GM18502 (cell line): Measurements from ENCODE around the gene EXOC3L1.

ENCODE experiments used
- ATAC-seq: cut with Tn5 transposase; IDR thresholded peaks from one replicate; pipeline ENCODE4 v1.9.1; 2021; ENCODE audit warnings: mild to moderate bottlenecking; ENCODE audit not compliant: unreplicated experiment, poor library complexity

Gene EXOC3L1

DNA sequence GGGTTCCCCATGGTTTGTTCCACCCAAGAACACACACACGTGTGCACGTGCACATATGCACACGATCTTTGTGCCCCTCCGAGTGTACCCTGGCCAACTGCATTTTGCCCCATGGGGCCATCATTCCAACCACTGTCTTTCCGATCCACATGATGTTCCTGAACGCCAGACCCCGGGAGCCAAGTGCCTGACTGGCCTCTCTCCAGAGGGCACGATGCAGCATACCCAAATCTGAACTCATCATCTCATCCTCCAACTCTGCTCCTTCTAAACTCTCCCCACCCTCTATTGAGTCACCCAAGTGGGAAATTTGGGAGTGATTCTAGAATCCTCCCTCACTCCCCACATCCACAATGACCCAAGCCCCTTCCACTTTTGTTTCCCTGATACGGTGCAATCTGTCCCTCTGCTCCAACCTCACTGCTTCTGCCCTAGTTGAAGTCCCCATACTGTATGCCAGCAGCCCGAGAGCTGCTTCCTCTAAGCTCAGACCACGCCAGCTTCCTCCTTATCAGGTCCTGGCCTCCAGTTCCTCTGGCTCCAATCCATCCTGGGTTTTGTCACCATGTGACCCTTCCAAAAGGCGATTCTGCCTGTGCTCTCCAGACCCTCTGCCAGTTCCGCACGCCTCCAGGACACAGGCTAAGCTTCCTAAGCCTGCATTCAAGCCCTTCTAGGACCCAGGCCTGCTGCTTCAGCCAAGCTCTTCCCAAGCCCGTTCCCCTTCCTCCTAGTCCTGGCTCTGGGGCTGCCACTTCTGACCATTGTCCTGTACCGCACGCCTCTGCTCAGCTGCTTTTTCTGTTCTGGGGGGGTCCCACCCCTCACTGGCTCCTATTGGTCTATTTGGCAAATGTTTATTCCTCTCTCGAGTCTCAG is 26.9 kb upstream of the EXOC3L1 start:
- ATAC-seq, result no peak

DNA sequence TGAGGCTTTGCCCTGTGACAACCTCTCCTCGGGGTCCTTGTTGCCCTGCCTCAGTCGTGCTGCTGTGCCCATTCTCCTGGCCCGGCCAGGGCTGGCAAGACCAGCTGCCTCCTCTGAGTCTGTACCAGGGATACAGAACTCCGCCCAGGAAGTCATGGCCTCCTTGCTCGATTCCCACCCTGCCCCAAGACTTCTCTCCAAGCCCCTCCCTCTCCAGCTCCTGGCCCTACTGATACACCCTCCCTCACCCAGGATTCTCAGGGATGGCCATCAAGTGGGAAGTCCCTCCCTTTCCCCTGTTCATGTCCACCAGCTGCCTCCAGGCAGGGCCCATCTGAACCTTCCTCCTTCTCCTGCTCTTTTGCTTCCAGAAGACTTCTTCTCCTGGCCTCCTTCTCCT is 25.8 kb upstream of the EXOC3L1 start:
- no peak for ATAC-seq

DNA sequence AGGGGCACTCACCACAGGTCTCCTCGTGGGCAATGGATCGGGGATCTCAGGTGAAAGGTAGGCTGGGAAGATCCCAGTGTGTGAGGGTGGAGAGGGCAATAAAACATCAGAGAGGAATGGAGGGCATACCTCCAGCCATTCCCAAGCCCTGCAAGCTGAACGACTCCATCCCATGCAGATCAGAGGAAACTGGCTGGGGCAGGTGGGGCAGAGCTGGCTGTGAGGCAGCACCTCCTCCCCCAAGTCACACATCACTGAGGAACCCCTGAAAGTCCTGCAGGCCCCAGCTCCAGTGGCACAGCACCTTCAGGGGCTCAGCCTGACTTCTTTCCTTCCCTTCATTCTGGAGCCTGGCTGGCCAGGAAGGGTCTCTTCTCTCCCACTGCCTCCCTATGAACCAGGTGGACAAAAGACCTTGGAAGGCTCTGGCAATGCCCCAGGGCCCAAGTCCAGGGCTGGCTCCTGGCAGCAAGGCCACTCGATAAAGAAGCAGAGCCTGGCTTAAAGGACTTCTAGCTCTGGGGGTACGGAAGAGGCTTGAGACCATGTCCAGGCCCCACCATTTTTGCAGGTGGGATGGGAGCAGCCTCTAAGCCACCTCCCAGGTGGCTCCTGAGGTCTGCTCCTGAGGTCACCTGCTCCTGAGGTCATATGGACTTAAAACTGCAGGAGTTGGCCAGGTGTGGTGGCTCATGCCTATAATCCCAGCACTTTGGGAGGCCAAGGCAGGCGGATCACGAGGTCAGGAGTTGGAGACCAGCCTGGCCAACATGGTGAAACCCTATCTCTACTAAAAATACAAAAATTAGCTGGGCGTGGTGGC is 23.5 kb upstream of the EXOC3L1 start:
- no peak for ATAC-seq

DNA sequence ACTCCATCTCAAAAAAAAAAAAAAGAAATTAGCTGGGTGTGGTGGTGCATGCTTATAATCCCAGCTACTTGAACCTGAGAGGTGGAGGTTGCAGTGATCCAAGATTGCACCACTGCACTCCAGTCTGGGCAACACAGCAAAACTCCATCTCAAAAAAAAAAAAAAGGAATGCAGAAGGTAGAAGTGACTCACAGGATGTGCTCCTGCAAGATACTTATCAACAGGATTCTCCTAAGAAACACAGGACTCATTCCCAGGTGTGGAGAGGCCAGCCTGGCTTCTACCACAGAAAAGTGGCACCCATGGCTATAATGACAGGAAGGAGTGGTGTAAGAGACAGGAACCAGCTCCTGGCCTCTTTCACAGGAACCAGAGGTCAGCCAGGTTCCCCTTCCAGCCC is 22.8 kb upstream of the EXOC3L1 start:
- no peak for ATAC-seq

DNA sequence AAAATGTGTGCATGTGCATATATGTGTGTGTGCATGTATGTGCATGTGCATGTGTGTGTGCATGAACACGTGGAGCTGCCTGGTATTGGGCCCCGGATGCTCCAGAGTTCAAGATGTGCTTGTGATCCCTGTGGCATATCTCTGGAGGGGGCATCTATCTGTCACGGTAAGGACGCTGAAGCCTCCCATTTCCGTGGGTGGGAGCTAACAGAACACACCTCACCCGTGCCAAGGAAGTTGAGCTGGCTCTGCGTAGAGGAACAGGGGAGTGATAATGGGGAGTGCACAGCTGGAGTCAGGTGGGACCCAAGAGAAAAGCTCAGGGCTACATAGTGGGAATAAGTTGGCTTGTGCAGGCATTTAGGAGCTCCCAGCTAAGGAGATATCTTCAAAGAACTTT is 21.7 kb upstream of the EXOC3L1 start:
- no peak for ATAC-seq

DNA sequence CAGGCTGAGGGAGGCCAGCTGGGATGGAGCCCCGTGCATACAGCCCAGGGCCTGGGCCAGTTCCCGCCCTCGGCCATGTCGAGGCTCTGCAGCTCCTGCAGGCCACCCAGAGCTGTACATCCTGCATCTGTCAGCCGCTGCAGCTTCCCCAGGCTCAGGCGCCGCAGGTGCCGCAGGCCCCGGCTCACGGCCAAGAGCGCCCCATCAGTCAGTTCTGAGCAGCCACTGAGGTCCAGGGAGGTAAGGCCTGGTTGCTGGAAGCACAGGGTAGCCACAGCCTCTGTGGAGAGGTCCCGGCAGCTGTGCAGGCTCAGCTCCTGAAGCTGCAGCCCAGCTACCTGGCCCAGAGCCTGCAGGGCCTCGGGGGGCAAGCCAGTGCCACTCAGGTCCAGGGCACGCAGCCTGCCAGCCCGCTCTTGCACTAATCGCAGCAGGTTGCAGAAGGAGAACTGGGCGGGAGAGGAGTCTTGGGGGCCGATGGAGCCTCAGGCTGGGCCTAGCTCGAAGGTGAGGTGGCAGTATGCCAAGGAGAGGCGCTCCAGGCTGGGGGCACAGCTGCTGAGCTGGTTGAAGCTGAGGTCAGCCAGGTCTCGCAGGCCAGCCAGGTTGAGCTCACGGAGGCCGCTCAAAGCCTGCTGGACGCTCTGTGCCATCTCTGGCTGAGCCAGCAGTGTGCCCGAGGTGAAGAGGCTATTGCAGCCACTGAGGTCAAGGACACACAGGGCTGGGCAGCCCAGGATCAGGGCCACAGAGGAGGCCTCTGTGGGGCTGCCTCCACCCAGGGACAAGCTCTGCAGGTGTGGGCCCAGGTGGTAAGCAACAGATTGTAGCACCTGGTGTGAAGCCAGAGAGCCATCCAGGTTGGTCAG is 20.4 kb upstream of the EXOC3L1 start:
- ATAC-seq, result no peak

DNA sequence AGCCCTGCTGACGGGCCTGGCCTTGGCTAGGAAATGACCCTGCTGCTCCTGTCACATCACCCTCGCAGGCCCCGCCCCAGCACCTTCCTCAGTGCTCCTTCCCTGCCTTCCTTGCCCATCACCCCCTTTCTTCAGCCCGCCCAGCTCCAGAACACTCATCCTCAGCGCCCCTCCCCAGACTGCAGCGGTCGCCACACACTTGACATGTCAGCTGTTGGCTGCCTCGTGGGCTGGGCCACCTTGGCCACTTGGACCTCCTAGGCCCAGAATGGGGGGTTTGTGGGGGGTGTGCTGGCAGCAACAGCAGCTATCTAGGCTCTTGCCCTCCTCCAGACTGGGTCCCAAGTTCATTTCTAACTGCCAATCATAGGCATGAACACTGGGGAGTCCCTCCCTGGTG is 19.6 kb upstream of the EXOC3L1 start:
- ATAC-seq, result no peak

DNA sequence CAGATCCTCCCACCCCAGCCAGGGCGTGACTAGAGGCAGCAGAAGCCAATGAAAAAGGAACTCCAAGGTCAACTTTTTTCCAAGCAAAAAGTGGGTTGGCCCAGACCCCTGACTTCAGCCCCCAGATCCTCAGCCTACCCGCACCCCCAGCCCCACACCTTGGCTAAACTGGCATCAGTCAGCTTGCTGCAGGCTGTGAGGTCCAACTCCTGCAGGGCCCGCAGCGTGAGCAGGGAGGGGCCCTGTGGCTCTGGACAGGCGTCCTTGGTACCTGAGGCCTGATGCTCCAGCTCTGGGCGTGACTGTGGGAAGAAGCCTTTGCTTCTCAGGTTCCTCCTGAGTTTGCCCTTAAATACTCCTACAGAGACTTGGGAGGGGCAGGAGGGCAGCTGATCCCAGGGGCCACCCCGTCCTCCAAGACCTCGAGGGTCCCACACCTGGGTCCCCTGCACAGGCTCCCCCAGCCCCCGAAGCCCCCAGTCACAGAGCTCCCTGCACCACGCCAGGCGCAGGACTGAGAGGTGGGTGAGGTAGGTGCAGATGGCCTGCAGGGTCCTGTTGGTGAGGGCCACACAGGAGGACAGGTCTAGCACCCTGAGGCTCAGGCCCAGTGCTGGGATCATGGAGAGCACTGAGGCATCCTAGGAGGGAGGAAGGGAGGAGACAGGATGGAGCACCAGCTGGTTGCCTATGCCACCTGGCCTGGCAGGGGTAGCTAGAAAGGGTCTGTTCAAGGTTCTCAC is 18.4 kb upstream of the EXOC3L1 start:
- no peak for ATAC-seq

DNA sequence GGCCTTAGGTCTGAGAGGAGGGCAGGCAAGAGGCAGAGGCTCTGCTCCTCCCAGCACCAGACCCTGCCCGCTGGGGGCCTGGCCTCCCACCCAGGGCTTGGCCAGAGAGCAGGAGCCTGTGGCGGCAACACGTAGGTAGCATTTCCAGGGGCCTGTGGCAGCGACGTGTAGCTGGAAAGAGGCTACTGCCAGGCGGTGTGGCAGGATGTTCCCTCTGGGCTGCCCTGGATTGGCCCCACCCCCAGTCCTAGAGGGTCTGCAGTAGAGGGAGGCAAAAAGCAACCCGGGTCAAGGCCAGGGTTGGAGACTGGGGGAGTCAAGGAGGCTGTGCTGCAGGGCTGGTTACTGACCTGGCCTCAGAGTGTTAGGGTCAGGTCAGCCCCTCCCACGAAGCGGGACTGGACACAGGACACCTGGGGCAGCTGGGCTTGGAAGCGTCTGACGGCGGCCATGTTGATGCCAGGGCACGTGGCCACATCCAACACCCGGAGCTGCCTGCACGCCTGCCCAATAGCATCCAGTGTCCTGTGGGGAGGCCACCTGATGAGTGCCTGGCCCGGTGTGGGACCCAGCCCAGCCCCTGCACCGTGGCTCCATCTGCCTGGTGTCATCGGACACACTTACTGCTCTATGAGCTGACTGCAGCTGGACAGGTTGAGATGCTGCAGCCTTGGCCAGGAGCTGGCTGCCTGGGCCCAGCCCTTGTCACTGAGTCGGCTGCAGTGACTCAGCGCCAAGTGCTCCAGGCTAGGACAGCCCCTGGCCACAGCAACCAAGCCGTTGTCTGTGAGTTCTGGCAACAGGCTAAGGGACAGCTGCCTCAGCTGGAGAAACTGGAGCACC is 17.5 kb upstream of the EXOC3L1 start:
- no peak for ATAC-seq

DNA sequence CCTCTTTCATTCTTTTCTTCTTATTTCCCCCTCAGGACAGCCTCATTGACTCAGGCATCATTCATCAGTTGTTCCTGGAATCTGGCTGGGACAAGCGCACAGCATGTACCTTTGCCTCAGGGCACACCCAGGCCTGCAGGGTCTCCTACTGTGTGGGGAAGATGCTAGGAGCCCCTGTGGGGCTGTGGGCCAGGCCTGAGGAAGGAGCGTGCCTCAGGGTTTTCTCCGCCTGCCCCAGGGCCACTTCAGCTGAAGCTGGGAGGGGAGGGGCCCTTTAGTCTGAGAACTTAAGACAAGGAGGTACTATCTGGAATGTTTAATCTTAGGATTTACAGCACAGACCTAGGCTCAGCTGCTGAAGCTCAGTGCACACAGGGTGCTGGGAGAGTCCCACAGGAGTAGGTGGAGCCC is 16.9 kb upstream of the EXOC3L1 start:
- ATAC-seq, result no peak

DNA sequence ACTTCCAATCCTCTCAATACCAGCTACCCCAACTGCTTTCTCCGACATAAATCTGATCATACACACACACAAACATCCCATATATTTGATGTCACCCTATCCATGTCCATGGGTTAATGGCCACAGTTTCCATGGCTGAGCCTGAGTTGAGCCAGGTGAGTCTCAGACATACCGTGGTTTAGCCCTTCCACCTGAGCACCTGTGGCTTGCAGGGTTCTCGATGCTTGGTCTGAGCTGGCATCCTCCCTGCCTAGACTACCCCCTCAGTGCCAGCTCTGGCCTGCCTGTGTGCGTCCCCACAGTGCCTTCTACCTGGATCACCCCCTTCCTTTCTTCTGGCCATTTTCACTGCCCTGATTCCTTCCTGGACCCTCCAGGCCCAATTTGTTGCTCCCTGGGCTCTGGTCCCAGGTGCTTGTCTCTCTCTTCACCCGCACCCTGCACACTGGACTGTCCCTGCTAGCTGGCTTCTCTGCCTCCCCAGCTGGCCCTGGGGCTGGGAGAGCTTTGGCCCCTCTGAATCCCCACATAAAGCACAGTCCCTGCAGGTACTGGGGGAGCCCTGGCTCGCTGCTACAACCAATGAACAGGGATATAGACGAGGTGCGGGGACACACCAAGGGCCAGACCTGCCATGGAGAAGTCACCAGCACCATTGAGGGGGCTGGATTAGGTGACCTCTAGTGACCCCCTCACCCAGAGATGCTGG is 16.3 kb upstream of the EXOC3L1 start:
- ATAC-seq, result no peak

DNA sequence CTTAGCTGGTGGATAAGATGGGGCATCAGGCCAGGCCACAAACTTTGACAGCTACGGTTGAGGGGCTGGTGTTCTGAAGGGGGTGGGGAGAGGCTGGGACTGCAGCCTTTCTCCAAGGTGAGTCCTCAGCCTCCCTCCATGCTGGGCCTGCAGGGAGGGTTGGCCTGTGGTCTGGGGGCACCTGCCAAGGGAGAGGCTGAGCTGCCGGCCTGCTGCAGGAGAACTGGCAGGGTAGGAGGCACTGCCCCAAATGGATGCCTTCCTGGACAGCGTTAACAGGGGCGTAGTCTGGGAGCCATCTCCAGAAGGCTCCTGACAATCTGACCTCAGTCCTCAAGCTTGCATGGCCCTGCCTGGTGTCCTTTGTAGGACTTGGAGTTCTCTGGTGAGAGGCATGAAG is 14.1 kb upstream of the EXOC3L1 start:
- no peak for ATAC-seq

DNA sequence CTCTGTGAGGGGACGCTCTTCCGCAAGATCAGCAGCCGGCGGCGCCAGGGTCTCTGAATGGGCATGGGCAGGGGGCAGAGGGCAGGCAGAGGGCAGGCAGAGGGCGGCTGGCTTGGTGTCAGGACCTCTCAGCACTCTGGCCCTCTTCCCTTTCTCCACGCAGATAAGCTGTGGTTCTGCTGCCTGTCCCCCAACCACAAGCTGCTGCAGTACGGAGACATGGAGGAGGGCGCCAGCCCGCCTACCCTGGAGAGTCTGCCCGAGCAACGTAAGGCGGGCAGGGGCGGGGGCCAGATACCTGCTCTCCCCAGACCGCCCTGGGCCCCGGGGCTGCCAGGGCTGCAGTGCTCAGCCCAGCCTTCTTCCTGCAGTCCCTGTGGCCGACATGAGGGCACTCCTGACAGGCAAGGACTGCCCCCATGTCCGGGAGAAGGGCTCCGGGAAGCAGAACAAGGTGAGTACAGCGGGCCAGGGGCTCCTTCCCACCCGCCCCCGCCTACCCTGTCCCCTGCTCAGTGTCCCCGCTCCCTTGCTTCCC is 13.1 kb upstream of the EXOC3L1 start:
- no peak for ATAC-seq

DNA sequence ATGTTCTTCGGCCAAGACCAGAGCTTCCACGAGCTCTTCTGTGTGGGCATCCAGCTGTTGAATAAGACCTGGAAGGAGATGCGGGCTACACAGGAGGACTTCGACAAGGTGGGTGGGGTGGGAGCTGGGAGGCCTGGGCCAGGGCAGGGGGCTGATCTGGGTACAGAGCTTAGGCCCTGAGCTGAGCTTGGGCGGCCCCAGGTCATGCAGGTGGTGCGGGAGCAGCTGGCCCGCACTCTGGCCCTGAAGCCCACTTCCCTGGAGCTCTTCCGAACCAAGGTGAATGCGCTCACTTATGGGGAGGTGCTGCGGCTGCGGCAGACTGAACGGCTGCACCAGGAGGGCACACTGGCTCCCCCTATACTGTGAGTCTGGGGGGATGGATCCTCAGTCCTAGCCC is 12.5 kb upstream of the EXOC3L1 start:
- no peak for ATAC-seq

DNA sequence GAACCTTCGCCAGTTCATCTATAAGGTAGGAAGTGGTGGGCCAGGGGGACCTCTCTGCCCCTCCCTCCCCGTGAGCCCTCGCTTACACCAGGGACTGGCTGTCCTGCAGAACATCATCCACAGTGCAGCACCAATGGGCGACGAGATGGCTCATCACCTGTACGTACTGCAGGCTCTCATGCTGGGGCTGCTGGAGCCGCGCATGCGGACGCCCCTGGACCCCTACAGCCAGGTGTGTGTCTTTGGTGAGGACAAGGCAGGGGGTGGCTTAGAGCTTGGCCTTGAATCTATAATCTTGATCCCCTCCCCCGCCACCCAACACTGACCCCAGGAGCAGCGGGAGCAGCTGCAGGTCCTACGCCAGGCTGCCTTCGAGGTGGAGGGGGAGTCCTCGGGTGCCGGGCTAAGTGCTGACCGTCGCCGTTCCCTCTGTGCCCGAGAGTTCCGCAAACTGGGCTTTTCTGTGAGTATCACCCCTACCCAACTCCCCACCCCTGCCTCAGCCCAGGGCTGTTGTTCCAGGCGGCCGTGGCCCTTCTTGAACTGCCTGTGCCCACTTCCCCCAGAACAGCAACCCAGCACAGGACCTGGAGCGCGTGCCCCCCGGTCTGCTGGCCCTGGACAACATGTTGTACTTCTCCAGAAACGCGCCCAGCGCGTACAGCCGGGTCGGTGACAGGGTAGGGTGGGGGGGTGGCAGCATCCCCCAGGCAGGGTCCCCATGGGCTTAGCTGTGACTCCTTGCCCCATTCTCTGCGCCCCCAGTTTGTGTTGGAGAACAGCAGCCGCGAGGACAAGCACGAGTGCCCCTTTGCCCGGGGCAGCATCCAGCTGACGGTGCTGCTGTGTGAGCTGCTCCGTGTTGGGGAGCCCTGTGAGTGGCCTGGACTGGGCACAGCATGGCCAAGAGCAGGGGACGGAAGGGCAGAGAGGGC is 11.7 kb upstream of the EXOC3L1 start:
- no peak for ATAC-seq

DNA sequence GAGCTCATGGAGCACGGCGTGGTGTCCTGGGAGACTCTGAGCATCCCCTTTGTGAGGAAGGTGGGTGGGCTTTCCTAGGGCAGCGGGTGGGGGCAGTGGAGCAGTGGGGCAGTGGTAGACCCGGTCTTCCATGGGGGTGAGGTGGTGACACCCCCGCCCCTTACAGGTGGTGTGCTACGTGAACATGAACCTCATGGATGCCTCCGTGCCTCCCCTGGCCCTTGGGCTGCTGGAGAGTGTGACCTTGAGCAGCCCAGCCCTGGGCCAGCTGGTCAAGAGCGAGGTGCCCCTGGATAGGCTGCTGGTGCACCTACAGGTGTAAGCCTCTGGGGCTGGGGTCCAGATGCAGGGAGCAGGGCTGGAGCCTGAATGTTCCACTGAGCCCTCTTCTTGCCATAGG is 10.6 kb upstream of the EXOC3L1 start:
- ATAC-seq, result no peak

DNA sequence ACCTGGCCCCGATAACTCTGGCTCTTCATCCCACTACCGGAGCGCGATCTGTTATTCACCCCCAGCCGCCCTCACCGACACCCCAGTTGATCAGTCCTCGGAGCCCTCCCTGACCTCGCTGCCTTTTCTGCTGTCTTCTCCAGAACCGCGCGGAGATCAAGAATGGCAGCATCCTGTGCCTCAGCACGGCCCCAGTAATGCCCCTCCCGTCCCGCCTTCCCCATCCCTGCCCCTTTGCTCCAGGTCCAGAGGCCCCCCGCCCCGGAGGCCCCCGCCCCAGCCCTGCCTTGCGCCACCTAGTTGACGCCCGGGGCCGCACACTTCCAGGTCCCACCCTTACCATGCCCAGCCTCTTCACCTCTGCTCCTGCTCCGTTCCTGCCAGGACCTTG is 9.9 kb upstream of the EXOC3L1 start:
- no peak for ATAC-seq
